ENCODE data around the gene STBD1. TPM values are rescaled to one million over a fixed set of nuclear protein-coding genes. Genes with fewer than 3 reads are reported as not detected.

The STBD1 gene
- polyA plus RNA-seq, 1 of the 3 experiments (the other 2 are of a cell fraction), result 1.6 TPM

DNA sequence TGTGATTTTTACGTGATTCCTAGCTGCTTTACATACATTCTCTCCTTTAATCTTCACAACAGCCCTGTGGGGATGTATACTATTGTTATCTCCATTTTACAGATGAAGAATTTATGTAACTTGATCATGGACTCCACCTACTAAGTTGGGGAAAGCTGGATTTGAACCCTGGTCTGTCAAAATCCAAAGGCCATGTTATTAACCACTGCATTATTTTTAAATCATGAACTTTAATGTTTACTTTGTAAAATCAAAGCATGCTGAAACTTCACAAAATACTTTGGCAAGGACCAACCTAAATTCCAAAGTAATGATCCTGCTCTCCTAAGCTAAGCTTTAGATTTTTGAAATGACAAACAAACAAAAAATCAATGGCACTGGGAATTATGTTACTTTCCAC, 28.9 kb upstream of the STBD1 start:
- Histone ChIP-seq H3K4me1 (ENCODE audit: control insufficient read depth in 1 of 2, insufficient read depth in 2 of 2, low read depth in 1 of 2, low read length in 1 of 2) (peaks cover 0 to 4% of the 10 kb centered on the region in 2 experiments; a peak in 1 of 4 replicates), H3K36me3 (replicated peaks in 1 of 2; ENCODE audit: control insufficient read depth in 1 of 2, insufficient read depth in 2 of 2, low read length in 1 of 2) (no peaks in the 10 kb centered on the region), H3K4me2 (no peak overlapping the region), H3K27ac (ENCODE audit: low read depth in 2 of 2, low read length in 1 of 2) (no peak overlapping the region), H4K20me1 (ENCODE audit: insufficient read depth) (no peaks in the 10 kb centered on the region), H3K27me3 (ENCODE audit: insufficient read depth) (no peaks in the 10 kb centered on the region), H3K4me3 (ENCODE audit: low read depth in 2 of 2, low read length in 1 of 2) (no peak overlapping the region), H3K9ac (no peak overlapping the region), H3K9me3 (no peaks in the 10 kb centered on the region), H2AFZ (ENCODE audit: low read depth) (no peak overlapping the region), H3K9me2 (no peaks in the 10 kb centered on the region), H3F3A (replicated peaks; ENCODE audit: insufficient read depth) (no peaks in the 10 kb centered on the region), H3K79me2 (ENCODE audit: insufficient read depth) (no peaks in the 10 kb centered on the region)
- 67% methylated on average over 1 of the region's 1 CpG for WGBS (ENCODE audit: low lambda C conversion rate)
- POLR2A ChIA-PET, result no interaction called here
- TF ChIP-seq SIN3A (IDR thresholded peaks at IDR 0.05; ENCODE audit: borderline replicate concordance, low read depth, low read length) (no peak), FOSL2 (IDR thresholded peaks at IDR 0.05; ENCODE audit: borderline replicate concordance, low read depth) (no peak), EZH2phosphoT487 (IDR thresholded peaks at IDR 0.05; ENCODE audit: borderline replicate concordance, low read depth) (no peak), JUND (IDR thresholded peaks at IDR 0.05) (no peak), ELF1 (IDR thresholded peaks at IDR 0.05) (no peak), FOXJ3 (CRISPR knock-in tag; IDR thresholded peaks at IDR 0.05) (no peak)
- DNase-seq, result no peak
- CTCF ChIA-PET, result interaction anchor here (0.9 to 1.5 kb wide), 2 partner anchors 98 to 100 kb away, joined by 4 to 5 read pairs; no protein-coding TSS in a partner anchor

DNA sequence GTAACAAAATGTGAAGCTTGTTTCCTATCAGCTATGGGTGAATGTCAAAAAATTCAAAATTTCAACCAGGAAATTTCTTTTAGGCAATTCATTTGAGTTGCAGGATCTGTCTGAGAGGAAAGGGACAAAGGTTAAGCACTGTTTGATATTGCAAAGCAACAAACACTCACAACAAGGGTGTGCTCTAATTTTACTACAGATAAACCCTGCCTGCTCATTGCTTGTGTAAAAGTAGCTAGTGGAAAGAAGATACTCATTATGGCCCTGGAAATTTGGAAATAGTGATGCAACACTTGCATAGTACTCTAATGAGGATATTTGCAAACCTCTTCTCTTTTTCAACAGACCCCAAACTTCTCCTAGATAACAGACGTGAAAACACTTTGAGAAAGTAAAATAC, 27.9 kb upstream of the STBD1 start:
- ChIA-PET POLR2A (no interaction called here), CTCF (interaction anchor here (0.9 to 1.5 kb wide), 3 partner anchors 98 to 99 kb away, joined by 4 to 5 read pairs (median 4); no protein-coding TSS in a partner anchor)
- Histone ChIP-seq H3K9me3 (no peaks in the 10 kb centered on the region), H3K27me3 (ENCODE audit: insufficient read depth) (no peaks in the 10 kb centered on the region), H3K9ac (no peak overlapping the region), H3K27ac (ENCODE audit: low read depth in 2 of 2, low read length in 1 of 2) (no peak overlapping the region), H3K9me2 (no peaks in the 10 kb centered on the region), H4K20me1 (ENCODE audit: insufficient read depth) (no peaks in the 10 kb centered on the region), H3K36me3 (replicated peaks in 1 of 2; ENCODE audit: control insufficient read depth in 1 of 2, insufficient read depth in 2 of 2, low read length in 1 of 2) (no peaks in the 10 kb centered on the region), H3F3A (replicated peaks; ENCODE audit: insufficient read depth) (no peaks in the 10 kb centered on the region), H3K4me1 (ENCODE audit: control insufficient read depth in 1 of 2, insufficient read depth in 2 of 2, low read depth in 1 of 2, low read length in 1 of 2) (peaks cover 0 to 4% of the 10 kb centered on the region in 2 experiments; a peak in 1 of 4 replicates), H2AFZ (ENCODE audit: low read depth) (no peak overlapping the region), H3K4me2 (no peak overlapping the region), H3K79me2 (ENCODE audit: insufficient read depth) (no peaks in the 10 kb centered on the region), H3K4me3 (ENCODE audit: low read depth in 2 of 2, low read length in 1 of 2) (no peak overlapping the region)
- WGBS (ENCODE audit: low lambda C conversion rate), result 63% methylated on average over 1 of the region's 1 CpG
- TF ChIP-seq FOSL2 (IDR thresholded peaks at IDR 0.05; ENCODE audit: borderline replicate concordance, low read depth) (no peak), RAD21 (IDR thresholded peaks at IDR 0.05; ENCODE audit: low read length) (no peak), GATA2 (CRISPR knock-in tag; IDR thresholded peaks at IDR 0.05) (no peak), TEAD4 (IDR thresholded peaks at IDR 0.05; ENCODE audit: borderline replicate concordance, insufficient read depth) (no peak)
- no peak for DNase-seq

DNA sequence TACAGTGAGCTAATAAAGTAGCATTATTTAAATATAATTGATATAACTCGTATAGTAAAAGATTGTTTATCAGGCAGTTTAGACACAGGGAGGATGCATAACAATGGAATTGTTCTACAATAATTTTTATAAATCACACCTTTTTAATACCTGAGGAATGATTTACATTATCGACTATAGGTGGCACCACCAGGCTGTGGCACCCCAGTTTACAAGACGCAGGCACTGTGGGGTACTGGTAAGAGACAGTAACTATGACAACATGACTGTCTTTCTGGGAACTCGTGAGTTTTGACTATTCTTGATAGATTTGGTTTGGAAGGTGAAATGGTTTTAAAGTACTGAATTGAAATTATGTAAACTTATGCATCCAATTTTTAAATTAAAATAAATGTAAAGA, 27.1 kb upstream of the STBD1 start:
- Histone ChIP-seq H3F3A (replicated peaks; ENCODE audit: insufficient read depth) (no peaks in the 10 kb centered on the region), H3K79me2 (ENCODE audit: insufficient read depth) (no peaks in the 10 kb centered on the region), H3K36me3 (replicated peaks in 1 of 2; ENCODE audit: control insufficient read depth in 1 of 2, insufficient read depth in 2 of 2, low read length in 1 of 2) (no peaks in the 10 kb centered on the region), H3K4me1 (ENCODE audit: control insufficient read depth in 1 of 2, insufficient read depth in 2 of 2, low read depth in 1 of 2, low read length in 1 of 2) (peaks cover 0 to 4% of the 10 kb centered on the region in 2 experiments; a peak in 1 of 4 replicates), H2AFZ (ENCODE audit: low read depth) (no peak overlapping the region), H3K4me3 (ENCODE audit: low read depth in 2 of 2, low read length in 1 of 2) (no peak overlapping the region), H3K9me3 (no peaks in the 10 kb centered on the region), H3K4me2 (no peak overlapping the region), H3K9ac (no peak overlapping the region), H3K9me2 (no peaks in the 10 kb centered on the region), H3K27me3 (ENCODE audit: insufficient read depth) (no peaks in the 10 kb centered on the region), H3K27ac (ENCODE audit: low read depth in 2 of 2, low read length in 1 of 2) (no peak overlapping the region), H4K20me1 (ENCODE audit: insufficient read depth) (no peaks in the 10 kb centered on the region)
- POLR2A ChIA-PET, result no interaction called here
- CTCF ChIA-PET, result no interaction called here
- WGBS (ENCODE audit: low lambda C conversion rate), result 65% methylated on average over 4 of the region's 4 CpGs
- no peak for DNase-seq
- TF ChIP-seq RAD21 (IDR thresholded peaks at IDR 0.05; ENCODE audit: low read length), result 0 out of 2 replicates have a peak, but pooled peaks have one; percentile 3
- no peak for TF ChIP-seq ELF1 (IDR thresholded peaks at IDR 0.05)
